Progenitor cell of endocrine pancreas (in vitro differentiated cells): ENCODE results near the gene LMBR1L. TPM values are rescaled to one million over a fixed set of nuclear protein-coding genes. Genes with fewer than 3 reads are reported as not detected.
A peak's percentile ranks its signal among the peaks of the same experiment; 100 is the strongest.
"Not testable (repeated sequence)": the region's sequence is repeated elsewhere in the genome, so short reads cannot be mapped to it uniquely, and the experiment has no call there.

Experiments
- DNase-seq: peaks from one replicate; pipeline ENCODE4 v3.0.0; 2021; ENCODE audit warnings: low spot score; ENCODE audit not compliant: unreplicated experiment
- H3K27ac Mint-ChIP-seq: 2 replicates; pipeline ENCODE4 v1.8.0; 2021; ENCODE audit warnings: mild to moderate bottlenecking, moderate library complexity, mixed read lengths
- H3K27me3 Mint-ChIP-seq: 2 replicates; pipeline ENCODE4 v1.8.0; 2021; ENCODE audit warnings: mixed read lengths
- H3K36me3 Mint-ChIP-seq: 2 replicates; pipeline ENCODE4 v1.8.0; 2022; ENCODE audit warnings: mixed read lengths; ENCODE audit not compliant: insufficient read depth
- H3K4me1 Mint-ChIP-seq: 2 replicates; pipeline ENCODE4 v1.8.0; 2021; ENCODE audit warnings: low read depth, mixed read lengths
- H3K4me3 Mint-ChIP-seq: 2 replicates; pipeline ENCODE4 v1.8.0; 2021; ENCODE audit warnings: low read depth, mild to moderate bottlenecking, moderate library complexity, mixed read lengths
- H3K9me3 Mint-ChIP-seq: 2 replicates; pipeline ENCODE4 v1.8.0; 2021; ENCODE audit warnings: low read depth, mixed read lengths
- CTCF ChIP-seq: fragments of 200-600 bp; sonication (generic); IDR thresholded peaks from one replicate; pipeline ENCODE4 v1.5.0; 2021; ENCODE audit warnings: antibody characterized with exemption, mild to moderate bottlenecking; ENCODE audit not compliant: unreplicated experiment
- total RNA-seq: library from RNA; stranded (reverse); gene quantifications from 2 replicates; pipeline ENCODE4 v1.2.1, GENCODE V29; 2021

LMBR1L gene
- total RNA-seq, 1 donor from 2014 or later: 143 TPM

- TF ChIP-seq CTCF: no peak
- H3K36me3 Mint-ChIP-seq: peaks cover 28% of the 10 kb centered on the region
- peak overlapping the region; percentile 94 for H3K4me3 Mint-ChIP-seq
- H3K4me1 Mint-ChIP-seq: peaks cover 17% of the 10 kb centered on the region
- peak overlapping the region; percentile 97 for H3K27ac Mint-ChIP-seq
- H3K9me3 Mint-ChIP-seq: no peaks in the 10 kb centered on the region
- DNase-seq: no peak
- no peaks in the 10 kb centered on the region for H3K27me3 Mint-ChIP-seq
Observed at GRCh38 chr12:49129332-49130150, 18.9 kb upstream of the LMBR1L start.

GRCh38 chr12:49127971-49128370 lies 17.3 kb upstream of the LMBR1L start:
- H3K27ac Mint-ChIP-seq, DNase-seq, H3K9me3 Mint-ChIP-seq, H3K4me3 Mint-ChIP-seq, H3K27me3 Mint-ChIP-seq: not testable (repeated sequence)
- Mint-ChIP-seq H3K36me3 (peaks cover 28% of the 10 kb centered on the region), H3K4me1 (peaks cover 17% of the 10 kb centered on the region)

- Mint-ChIP-seq H3K27ac (peak overlapping the region; percentile 5), H3K36me3 (peaks cover 28% of the 10 kb centered on the region), H3K4me3 (no peak overlapping the region), H3K27me3 (no peaks in the 10 kb centered on the region), H3K9me3 (no peaks in the 10 kb centered on the region), H3K4me1 (peaks cover 15% of the 10 kb centered on the region)
- no peak for DNase-seq
- TF ChIP-seq CTCF: no peak
Observed at GRCh38 chr12:49126852-49127763, 16.5 kb upstream of the LMBR1L start.

- Mint-ChIP-seq H3K9me3 (no peaks in the 10 kb centered on the region), H3K27me3 (no peaks in the 10 kb centered on the region), H3K27ac (no peak overlapping the region), H3K4me1 (no peaks in the 10 kb centered on the region), H3K4me3 (no peak overlapping the region), H3K36me3 (no peaks in the 10 kb centered on the region)
- TF ChIP-seq CTCF: peak; percentile 54
- no peak for DNase-seq
Observed at GRCh38 chr12:49121047-49121696, 10.5 kb upstream of the LMBR1L start.

- Mint-ChIP-seq H3K27ac (peak overlapping the region; percentile 99), H3K9me3 (no peaks in the 10 kb centered on the region), H3K27me3 (no peaks in the 10 kb centered on the region), H3K36me3 (no peaks in the 10 kb centered on the region), H3K4me3 (peak overlapping the region; percentile 98), H3K4me1 (peaks cover 19% of the 10 kb centered on the region)
- no peak for DNase-seq
- no peak for TF ChIP-seq CTCF
Observed at GRCh38 chr12:49111206-49111605, 559 bp upstream of the LMBR1L start.
